GM21515 (cell line): ENCODE measurements around the gene PABPC3.

Experiments
- ATAC-seq: cut with Tn5 transposase; IDR thresholded peaks from one replicate; pipeline ENCODE4 v1.9.1; 2021; ENCODE audit not compliant: unreplicated experiment

PABPC3 gene

DNA sequence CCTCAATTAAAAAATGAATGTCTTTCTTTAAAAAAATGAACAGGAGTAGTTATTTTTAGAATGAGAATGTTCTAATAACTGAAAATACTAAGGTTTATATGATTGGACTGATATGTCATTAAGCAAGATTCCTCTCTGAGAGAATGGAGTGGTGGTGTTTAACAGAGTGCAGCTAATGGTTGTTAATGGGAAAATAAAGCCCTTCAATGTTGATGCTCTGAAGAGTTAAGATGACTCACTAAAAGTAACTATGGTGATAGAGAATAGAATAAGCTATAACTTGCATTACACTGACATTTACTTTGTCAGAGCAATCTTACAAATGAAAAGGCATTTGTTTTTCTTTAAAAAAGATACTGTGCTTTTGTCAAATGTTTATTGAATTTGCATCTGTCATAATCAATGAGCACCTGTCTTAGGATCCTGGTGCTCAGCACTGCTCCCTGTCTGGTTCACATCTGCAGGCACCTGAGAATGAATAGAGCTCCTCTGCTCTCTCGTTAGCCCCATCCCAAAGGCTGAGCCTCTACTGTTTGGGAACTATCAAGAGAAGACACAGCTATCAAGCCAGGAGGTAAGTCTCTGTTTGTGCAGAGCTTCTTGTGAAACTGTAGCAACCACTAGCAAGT lies 15.1 kb downstream of the PABPC3 start:
- ATAC-seq = no peak

DNA sequence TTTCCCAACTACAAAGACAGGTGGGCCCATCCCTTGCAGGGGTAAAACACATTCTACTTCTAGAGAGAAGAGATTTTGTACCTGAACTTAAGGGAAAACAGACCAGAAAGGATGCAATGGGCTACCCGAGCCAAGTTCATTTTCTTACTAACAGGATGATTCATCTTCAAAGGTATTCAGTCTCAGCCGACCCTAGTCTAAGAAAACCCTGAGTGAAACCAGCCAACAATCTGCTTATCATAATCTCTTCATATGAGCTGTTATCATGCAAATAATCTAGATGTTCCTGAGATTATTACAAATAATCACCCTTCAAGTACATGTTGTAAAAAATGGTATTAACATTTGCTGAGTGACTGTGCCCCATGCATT lies 15.6 kb downstream of the PABPC3 start:
- ATAC-seq = no peak

DNA sequence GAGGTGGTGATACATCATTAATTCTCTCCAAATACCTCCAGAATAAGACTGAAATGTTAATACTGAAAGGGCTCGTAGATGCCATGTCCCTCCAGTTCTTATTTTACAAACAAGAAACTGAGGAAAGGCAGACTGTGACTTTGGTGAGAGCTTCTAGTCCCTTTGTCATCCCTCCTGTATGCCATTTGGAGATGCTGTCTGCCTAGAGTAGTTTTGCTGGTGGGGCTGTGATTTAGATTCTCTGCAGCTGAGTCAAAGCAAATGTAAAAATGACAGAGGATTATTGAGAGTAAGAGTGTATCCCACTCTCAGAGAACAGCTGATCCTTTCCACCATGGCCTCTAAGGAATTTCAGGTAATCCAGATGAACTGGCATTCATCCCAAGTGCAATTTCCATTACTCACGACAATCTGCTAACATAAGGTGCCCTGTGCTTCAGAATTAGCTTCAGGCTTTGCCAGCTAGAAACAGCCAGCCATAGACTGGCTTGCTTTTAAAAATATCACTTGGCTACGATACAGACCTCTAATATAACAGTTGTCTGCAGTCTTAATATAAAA lies 16.8 kb downstream of the PABPC3 start:
- ATAC-seq = no peak

DNA sequence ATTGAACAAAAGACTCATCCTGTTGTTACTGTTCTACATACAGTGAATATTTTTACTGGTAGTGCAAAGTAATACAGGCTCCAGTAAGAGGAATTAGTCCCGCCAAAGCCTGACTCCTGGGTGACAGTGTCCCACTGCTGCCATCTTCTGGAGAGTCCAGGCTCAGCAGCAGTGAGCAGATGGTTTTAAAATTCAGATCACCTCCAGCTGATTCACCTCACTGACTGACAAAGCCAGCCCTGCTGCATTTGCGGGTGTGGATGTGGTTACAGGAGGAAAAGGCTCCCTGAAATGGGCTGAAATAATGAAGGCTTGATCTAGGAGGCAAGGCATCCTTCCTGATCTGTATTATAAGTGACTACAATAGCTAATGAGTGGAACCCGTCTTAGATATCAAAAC lies 18.3 kb downstream of the PABPC3 start:
- ATAC-seq = no peak

DNA sequence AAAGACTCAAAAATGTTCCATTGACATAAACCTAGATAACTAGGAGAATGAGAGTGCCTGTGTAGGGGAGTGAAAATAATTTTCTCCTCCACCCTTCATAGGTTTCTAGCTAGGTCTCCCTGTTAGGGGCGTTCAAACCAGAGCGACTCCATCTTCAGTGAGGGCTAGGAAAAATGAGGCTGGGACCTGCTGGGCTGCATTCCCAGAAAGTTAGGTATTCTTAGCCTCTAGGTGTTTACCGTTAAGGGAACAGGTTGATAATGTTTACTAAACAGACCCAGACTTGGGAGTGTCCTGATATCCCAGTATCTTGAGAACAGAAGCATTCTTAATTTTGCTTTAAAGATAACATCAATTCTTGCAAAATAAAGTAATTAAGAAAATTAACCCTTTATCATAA lies 20.1 kb downstream of the PABPC3 start:
- ATAC-seq = no peak

DNA sequence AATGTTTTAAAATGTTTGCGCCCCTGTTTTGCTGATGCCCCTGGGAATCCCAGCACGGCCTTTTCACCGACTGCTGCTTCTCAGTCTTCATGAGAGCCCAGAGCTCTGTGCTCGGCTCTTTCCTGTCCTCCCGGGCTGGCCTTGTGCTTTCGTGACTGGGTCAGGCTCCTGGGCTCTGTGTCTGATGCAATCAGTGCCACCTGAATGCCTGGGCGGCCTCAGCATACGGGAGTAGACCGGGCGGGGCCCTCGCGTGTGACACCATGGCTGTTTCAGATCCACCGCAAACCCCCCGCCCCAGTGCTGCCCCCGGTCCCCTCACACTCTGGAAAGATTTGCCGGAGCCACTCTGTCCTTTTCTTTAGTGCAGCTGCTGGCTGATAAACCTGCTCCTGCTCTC lies 21.4 kb downstream of the PABPC3 start:
- no peak for ATAC-seq

DNA sequence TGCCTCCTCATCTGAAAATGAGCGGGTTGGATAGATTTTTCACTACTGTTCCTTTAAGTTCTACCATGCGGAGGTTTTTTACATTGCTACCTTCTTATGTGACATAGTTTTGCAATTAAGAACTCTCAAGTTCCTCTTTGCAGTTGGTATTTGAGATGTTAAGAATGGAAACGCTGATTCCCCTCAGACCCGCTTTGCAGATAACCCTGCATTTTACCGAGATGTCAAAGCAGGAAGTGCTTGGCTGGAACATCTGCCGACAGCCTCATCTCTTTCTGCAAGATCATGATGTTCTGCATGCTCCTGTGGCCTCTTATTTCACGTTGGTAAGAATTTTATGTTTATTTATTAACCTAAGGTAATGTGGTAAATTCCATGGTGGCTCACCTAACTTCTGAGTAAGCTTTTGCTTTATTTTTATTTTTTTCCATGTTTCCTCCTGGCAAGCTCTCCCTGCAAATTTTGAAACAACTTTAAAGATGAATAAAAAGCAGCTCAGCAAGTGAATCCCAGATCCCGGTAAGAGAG lies 22.5 kb downstream of the PABPC3 start:
- ATAC-seq = no peak

DNA sequence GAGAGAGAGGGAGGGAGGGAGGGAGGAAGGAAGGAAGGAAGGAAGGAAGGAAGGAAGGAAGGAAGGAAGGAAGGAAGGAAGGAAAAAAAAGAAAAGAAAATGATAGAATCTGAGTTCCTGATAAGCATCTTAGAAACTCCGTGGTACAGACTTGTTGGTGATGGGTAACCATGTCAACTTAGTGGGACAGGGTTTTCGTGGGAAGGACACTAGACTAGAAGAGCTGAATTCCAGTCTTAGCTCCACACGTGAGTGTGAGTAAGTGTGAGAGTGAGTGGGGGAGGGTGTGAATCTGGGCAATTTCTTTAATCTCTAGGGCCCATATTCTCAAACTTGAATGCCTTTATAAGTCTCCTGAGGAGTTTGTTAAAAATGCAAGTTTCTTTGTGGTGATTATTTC lies 35.0 kb downstream of the PABPC3 start:
- no peak for ATAC-seq

DNA sequence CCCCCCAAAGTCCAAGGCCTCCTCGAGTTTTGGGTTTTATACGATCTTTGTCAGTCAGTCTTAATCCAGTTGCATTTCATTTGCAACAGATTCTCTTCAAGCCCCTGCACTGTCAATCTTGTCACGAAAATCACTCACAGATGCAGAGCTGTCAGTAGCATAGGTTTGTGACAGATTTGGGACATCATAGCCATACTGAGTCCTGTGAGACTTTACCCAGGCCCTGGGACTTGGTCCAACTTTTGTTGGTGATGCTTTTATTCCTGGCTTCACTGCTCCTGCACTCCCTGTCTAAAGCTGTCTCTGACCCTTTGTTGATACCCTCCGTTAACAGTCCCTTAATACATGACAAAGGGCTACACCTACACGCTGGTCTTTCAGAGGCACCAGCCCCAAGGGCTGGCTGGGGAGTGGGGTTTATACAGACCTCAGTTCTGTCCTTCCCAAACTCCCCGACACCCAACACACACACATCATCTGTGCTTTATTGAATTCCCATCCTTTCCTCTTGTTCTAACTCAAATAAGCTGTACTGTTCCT lies 36.0 kb downstream of the PABPC3 start:
- ATAC-seq = no peak

DNA sequence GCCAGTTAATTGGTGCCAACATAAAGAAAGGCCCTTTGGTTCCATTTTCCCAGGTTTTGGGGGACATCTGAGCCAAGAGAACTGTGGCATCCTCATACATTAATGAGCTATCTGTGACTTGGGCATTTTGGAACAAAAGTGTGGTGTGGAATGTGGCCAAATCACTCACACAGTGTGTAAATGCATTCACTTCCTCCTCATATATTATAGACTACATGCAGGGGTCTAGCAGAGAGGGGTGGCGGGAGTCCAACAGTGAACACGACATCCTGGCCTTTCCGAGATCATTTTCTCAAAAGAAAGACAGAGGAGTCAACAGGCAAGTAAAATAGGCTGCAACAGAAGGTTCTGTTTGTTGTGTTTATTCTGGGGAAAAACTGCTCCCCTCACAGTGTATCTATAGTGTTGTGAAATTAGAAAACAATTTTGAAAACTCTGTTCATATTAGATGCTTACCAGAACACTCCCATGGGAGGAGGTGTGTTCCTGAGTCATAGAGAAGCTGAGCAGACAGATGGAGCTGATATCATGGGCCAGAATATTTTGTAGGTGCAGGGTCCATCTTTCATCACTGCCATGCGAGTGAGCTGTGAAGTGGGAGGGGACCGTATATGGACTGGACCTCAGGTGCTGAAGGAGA lies 36.9 kb downstream of the PABPC3 start:
- no peak for ATAC-seq

DNA sequence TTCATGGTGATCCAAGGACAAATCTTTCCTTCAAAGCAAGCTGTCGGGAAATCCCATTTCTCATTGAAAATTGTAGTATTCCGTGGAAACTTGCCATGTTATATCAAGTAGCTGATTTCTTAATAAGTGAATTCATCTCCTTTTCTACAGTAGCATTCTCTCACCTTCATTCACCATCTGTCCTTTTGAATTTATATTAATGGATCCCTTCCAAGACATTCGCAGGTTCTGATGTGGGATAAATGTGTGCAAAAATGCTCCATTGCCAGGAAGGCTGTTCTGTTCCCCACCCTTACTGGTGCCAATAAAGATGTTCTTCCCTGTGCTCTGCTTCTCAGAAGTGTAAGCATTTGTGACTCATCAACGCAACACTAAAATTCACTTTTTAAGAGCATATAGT lies 40.0 kb downstream of the PABPC3 start:
- no peak for ATAC-seq

DNA sequence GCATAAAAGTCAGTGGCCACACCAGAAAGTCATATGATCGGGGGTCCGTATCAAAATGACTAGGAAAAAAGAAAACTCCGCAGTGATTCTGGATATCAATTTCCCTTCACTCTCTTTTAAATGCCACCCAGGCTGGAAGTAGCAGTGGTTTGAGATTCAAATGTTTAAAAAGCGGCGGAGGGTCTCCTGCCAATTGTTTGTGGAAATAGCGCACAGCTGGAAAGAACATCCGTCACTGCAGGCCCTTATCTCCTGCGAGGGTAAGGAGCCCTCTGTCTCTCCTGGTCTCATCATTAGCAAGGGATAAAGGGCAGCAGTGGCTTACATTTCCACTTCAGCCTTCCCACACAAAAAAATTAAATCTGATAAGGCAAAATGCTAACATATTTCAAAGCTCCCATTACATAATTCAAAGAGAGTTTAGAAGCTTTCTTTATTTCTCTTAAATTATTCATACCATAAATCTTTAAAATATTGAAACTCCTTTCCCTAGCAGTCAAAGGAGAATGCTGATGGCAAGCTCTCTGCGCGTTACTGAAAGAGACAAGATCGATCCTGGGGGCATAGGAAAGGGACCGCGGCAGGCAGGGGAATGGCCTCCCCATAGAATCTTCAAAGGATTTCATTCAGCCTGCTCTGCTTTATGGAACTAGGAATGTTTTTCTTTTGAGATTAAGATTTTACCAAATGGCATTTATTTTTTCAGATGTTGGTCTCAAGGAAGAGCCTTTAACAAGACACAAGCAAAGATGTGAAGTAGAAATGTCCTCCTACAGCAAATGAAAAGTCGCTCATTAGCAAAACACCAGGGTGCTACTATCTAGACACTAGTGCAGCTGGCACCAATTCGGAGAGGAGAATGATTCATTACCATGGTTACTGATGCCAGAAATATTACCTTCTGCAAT lies 41.2 kb downstream of the PABPC3 start:
- ATAC-seq = no peak

DNA sequence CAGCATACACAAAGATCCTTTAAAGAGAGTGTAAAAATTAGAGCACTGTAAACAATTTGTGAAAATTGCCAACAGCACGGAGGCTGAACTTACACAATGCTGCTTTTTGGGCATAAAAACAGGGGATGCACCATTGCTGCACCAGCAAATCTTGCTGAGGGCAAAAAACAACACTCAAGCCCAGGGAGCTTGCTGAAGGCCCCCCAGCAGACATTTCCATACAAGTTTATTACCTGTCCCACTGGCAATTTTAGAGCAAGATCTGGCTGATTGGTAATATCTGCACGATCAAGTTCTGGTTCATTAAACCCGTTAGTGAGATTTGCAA lies 41.8 kb downstream of the PABPC3 start:
- no peak for ATAC-seq

DNA sequence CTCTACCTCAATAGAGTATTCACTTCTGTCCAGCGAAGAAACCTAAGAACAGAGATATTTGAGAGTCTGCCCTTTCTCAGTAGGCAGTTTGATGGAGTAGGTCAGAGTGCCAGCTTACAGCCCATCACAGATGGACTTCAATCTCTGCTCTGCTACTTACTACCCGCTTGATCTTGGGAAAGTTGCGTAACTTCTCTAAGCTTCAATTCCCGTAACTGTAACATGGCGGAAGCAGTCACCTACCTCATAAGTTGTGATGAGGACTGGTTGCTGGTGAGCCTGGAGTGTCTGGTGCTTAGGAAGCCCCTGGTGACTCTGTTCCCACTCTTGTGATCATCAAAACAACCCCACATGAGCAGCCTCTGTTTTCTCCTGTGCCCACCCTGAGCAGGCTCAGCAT lies 45.1 kb downstream of the PABPC3 start:
- ATAC-seq = no peak

DNA sequence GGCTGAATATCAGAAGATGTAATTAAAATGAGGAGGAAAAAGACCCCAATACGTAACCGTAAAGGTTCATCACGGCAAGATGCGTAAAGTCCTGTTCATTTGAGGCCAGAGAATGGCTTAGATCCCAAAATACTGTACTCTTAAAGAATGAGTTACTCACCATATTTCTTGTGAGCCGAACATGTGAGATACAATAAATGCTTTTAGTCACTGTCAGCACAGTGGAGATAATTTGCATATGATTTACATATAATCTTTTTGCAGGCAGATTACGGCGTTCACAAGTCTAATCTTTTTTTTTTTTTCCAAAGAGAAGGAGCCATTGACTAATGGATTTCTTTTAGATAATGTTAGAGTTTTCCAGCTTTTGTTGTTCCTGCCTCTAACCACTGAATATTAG lies 47.8 kb downstream of the PABPC3 start:
- ATAC-seq = no peak

DNA sequence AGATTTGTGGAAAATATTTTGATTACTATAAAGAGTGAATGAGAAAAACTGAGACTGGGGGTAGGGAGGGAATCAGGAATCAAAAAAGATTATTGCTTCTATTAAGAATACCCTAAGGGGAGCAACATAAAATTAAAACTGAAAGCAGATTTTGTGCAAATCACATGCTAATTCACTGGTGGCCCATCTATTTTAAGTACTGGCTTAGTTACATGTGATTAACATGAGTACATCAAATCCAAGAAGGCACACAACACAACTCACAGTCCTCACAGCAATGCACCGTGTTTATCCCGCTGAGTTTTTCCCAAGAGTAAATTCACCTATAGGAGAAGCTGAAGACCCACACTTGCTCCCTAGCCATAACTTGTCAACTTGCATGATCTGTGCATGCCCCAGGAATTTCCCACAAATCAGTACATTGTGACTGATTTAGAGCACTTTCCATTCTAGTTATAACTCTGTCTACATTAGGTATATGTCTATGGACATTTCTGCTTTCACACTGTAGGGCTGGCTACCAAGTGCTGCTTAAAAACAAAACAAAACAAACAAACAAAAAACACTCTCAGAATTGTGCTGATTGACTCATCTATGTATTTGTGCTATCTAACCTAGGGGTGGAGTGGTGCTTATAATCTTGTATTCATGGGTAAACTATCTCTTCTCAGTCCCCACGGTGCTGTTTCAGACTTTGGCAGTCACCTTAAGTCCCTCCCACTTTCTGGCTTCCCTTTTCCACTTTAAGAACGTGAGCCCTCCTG lies 51.9 kb downstream of the PABPC3 start:
- peak; percentile 70 for ATAC-seq

DNA sequence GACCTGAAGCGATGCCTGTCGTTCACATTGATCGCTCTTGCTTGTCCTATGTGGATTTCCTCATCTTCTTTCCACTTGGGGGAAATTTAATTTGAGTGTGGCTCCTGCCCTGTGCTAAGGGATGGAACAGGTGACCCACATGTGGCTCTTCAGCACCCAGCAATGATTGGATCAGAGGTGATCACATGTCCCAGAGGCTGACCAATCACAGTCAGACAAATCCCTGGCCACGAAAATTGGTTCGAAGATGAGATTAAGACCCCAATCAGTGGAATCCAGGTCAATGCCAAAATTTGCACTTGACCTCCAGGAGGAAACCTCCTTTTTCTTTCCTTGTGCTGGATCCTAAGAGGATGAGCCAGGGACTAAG lies 52.5 kb downstream of the PABPC3 start:
- ATAC-seq = no peak
